GM13976 (cell line): Measurements from ENCODE around the gene HPDL.

Experiments used
- DNase-seq: peaks from one replicate; pipeline ENCODE4 v3.0.0; 2012; ENCODE audit warnings: low spot score
- in situ Hi-C: fragments of 300-500 bp; cut with MboI; formaldehyde crosslinking; loops from one replicate; pipeline ENCODE4 v1.12.0; 2022; ENCODE audit warnings: low sequenced_read_pairs, mixed read lengths, inconsistent platforms; ENCODE audit not compliant: unreplicated experiment
- TF ChIP-seq, protein P1 (sequence below): IDR thresholded peaks from 2 replicates; pipeline ENCODE4 v1.5.1; 2012; ENCODE audit warnings: borderline replicate concordance, mild to moderate bottlenecking; ENCODE audit not compliant: insufficient read depth; ENCODE audit errors: extremely low read depth, missing control alignments, control extremely low read depth

The HPDL gene

GRCh38 chr1:45344499-45344898 lies 17.8 kb downstream of the HPDL start:
- no peak for DNase-seq
- TF ChIP-seq, protein P1, sequence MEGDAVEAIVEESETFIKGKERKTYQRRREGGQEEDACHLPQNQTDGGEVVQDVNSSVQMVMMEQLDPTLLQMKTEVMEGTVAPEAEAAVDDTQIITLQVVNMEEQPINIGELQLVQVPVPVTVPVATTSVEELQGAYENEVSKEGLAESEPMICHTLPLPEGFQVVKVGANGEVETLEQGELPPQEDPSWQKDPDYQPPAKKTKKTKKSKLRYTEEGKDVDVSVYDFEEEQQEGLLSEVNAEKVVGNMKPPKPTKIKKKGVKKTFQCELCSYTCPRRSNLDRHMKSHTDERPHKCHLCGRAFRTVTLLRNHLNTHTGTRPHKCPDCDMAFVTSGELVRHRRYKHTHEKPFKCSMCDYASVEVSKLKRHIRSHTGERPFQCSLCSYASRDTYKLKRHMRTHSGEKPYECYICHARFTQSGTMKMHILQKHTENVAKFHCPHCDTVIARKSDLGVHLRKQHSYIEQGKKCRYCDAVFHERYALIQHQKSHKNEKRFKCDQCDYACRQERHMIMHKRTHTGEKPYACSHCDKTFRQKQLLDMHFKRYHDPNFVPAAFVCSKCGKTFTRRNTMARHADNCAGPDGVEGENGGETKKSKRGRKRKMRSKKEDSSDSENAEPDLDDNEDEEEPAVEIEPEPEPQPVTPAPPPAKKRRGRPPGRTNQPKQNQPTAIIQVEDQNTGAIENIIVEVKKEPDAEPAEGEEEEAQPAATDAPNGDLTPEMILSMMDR: no peak
- in situ Hi-C loops: no loop called here

DNA sequence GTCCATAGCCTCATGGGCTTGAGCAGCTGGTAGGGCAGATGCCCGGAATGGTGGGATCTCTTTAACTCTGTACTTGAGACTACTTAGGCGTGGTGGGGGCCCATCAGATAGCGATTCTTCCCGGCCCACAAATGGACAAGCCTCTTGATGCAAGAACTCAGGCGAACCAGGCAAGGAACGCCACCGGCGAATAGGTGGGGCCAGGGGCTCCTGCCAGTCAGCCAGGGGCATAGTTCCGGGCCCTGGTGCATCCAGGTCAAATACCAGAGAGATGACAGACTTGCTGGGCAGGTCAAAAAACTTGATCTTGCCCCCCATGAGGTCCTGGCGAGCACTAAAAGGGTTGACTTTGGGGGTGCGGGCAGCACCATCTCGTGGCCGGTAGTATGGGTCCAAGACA lies 18.3 kb downstream of the HPDL start:
- DNase-seq: no peak
- TF ChIP-seq, protein P1: no peak
- in situ Hi-C loops: no loop called here

GRCh38 chr1:45346473-45346872 lies 19.8 kb downstream of the HPDL start:
- TF ChIP-seq, protein P1: no peak
- DNase-seq: no peak
- in situ Hi-C loops: no loop called here

DNA sequence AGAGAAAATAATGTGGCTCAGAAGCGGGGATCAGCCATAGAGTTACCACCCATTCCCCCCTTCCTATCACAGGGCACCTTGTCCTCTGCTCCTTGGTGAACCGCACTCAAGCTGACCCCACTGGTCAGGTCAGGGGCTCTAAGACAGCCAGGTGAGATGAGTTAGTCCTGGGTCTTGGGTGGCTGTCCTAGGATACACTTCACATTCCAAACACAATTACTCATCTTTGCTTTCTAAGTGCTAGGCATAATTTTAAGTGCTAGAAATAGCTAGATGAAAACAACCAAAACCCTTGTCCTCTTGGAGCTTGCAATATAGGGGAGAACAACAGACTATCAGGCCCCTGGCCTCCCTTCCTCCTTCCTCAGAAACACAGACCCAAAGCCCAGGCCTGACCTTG lies 21.3 kb downstream of the HPDL start:
- TF ChIP-seq, protein P1: no peak
- in situ Hi-C loops: no loop called here
- DNase-seq: no peak

GRCh38 chr1:45348609-45348965 lies 21.9 kb downstream of the HPDL start:
- TF ChIP-seq, protein P1: no peak
- in situ Hi-C loops: no loop called here
- no peak for DNase-seq

DNA sequence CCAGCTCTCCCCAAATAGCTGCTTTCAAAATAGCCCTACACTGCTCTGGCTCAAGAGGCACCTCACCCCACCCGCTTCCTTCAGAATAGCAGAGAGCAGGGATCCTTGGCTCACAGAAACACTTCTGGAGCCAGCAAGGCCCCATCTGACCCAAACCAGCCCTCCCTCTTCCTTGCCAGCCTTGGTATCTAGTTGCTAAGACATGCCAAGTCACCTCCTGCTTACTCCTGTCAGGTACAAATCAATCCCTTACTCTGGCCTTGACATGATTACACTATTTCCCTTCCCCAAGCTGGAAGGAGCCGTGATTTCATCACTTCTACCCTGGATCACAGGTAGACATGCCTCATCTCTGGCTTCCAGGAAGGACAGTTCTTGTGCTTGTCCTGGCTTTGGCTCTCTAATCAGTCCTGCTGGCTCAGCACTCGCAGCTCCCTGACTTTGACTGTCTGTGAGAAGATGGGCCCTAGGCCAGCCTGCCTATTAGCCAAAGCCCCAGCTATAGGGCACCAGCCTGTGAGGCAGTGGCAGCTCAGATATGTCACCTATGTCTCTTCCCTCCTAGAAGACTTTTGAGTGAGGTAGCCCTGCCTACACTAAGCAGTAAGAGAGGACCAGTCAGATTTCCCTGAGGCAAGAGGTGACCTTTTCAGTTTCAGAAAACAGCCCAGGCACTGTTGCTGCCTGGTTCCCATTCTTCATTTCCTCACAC lies 22.4 kb downstream of the HPDL start:
- TF ChIP-seq, protein P1: no peak
- in situ Hi-C loops: no loop called here
- DNase-seq: no peak
